HEK293 (cell line): Measurements from ENCODE around the gene TPPP3.

Source experiments
- CTCF ChIA-PET: fragments of 350-600 bp; formaldehyde crosslinking; extraction: SDS; loops from one replicate; lab custom pipeline; 2021; ENCODE audit warnings: antibody characterized with exemption; lab: Yijun Ruan, JAX
- POLR2A ChIA-PET: fragments of 300-600 bp; formaldehyde crosslinking; extraction: SDS; loops from one replicate; lab custom pipeline; 2020; ENCODE audit warnings: antibody characterized with exemption, inconsistent platforms; lab: Yijun Ruan, JAX
- H3K27ac ChIP-seq: fragments of 200-500 bp; sonication (Bioruptor generic); 2 replicates; pipeline ENCODE4 v1.5.1; 2014; ENCODE audit warnings: low read depth, low read length, control low read depth, inconsistent platforms; ENCODE audit errors: extremely low read depth
- H3K36me3 ChIP-seq, 2 experiments: fragments of 200-500 bp in 1 of 2; sonication (Bioruptor generic) in 1 of 2; 1 replicate in 1 of 2; 2 replicates in 1 of 2; pipeline ENCODE4 v1.5.1; 2014 to 2017; ENCODE audit warnings: inconsistent platforms in 2 of 2, low read length in 2 of 2; ENCODE audit not compliant: control insufficient read depth in 2 of 2, insufficient read depth in 1 of 2
- H3K4me1 ChIP-seq: fragments of 200-500 bp; sonication (Bioruptor generic); 2 replicates; pipeline ENCODE4 v1.5.1; 2014; ENCODE audit warnings: mild to moderate bottlenecking, low read length, inconsistent platforms; ENCODE audit not compliant: control insufficient read depth, insufficient read depth
- H3K4me3 ChIP-seq: 2 replicates; pipeline ENCODE4 v1.5.1; 2011; ENCODE audit warnings: low read depth, mild to moderate bottlenecking, control low read depth, low read length, moderate library complexity
- H3K9me3 ChIP-seq: fragments of 200-500 bp; sonication (Bioruptor generic); 2 replicates; pipeline ENCODE4 v1.5.1; 2014; ENCODE audit warnings: low read depth, low read length, inconsistent platforms; ENCODE audit not compliant: control insufficient read depth, insufficient read depth
- GFI1B ChIP-seq: fragments of 450-650 bp; formaldehyde crosslinking; IDR thresholded peaks from 2 replicates; pipeline ENCODE4 v1.5.1; 2016; ENCODE audit warnings: missing biosample characterization, missing genetic modification characterization
- GLIS1 ChIP-seq: fragments of 450-650 bp; formaldehyde crosslinking; IDR thresholded peaks from 2 replicates; pipeline ENCODE4 v1.5.1; 2016; ENCODE audit warnings: missing biosample characterization, missing genetic modification characterization
- GLIS2 ChIP-seq: fragments of 450-650 bp; formaldehyde crosslinking; IDR thresholded peaks from 2 replicates; pipeline ENCODE4 v1.5.1; 2016; ENCODE audit warnings: missing biosample characterization, missing genetic modification characterization
- KLF7 ChIP-seq: fragments of 450-650 bp; formaldehyde crosslinking; IDR thresholded peaks from 2 replicates; pipeline ENCODE4 v1.5.1; 2016; ENCODE audit warnings: missing biosample characterization, missing genetic modification characterization, borderline replicate concordance
- SP3 ChIP-seq: fragments of 450-650 bp; formaldehyde crosslinking; IDR thresholded peaks from 2 replicates; pipeline ENCODE4 v1.5.1; 2016; ENCODE audit warnings: missing biosample characterization, missing genetic modification characterization
- SP7 ChIP-seq: fragments of 450-650 bp; formaldehyde crosslinking; IDR thresholded peaks from 2 replicates; pipeline ENCODE4 v1.5.1; 2016; ENCODE audit warnings: missing biosample characterization, missing genetic modification characterization
- ZIC2 ChIP-seq: fragments of 450-650 bp; formaldehyde crosslinking; IDR thresholded peaks from 2 replicates; pipeline ENCODE4 v1.5.1; 2016; ENCODE audit warnings: missing biosample characterization, missing genetic modification characterization
- ZNF10 ChIP-seq: fragments of 450-650 bp; formaldehyde crosslinking; IDR thresholded peaks from 2 replicates; pipeline ENCODE4 v1.5.1; 2017; ENCODE audit warnings: missing biosample characterization, missing genetic modification characterization
- ZNF114 ChIP-seq: fragments of 450-650 bp; formaldehyde crosslinking; IDR thresholded peaks from 2 replicates; pipeline ENCODE4 v1.5.0; 2017; ENCODE audit warnings: missing biosample characterization, missing genetic modification characterization
- ZNF121 ChIP-seq: fragments of 450-650 bp; formaldehyde crosslinking; IDR thresholded peaks from 2 replicates; pipeline ENCODE4 v1.5.1; 2016; ENCODE audit warnings: missing biosample characterization, missing genetic modification characterization
- ZNF140 ChIP-seq: fragments of 450-650 bp; formaldehyde crosslinking; IDR thresholded peaks from 2 replicates; pipeline ENCODE4 v1.5.1; 2016; ENCODE audit warnings: missing biosample characterization, missing genetic modification characterization
- ZNF157 ChIP-seq: fragments of 450-650 bp; formaldehyde crosslinking; IDR thresholded peaks from 2 replicates; pipeline ENCODE4 v1.5.1; 2016; ENCODE audit warnings: missing biosample characterization, missing genetic modification characterization
- ZNF175 ChIP-seq: fragments of 450-650 bp; formaldehyde crosslinking; IDR thresholded peaks from 2 replicates; pipeline ENCODE4 v1.5.1; 2016; ENCODE audit warnings: missing biosample characterization, missing genetic modification characterization
- ZNF214 ChIP-seq: fragments of 450-650 bp; formaldehyde crosslinking; IDR thresholded peaks from 2 replicates; pipeline ENCODE4 v1.5.1; 2017; ENCODE audit warnings: missing biosample characterization, mild to moderate bottlenecking, missing genetic modification characterization, borderline replicate concordance
- ZNF335 ChIP-seq: fragments of 450-650 bp; formaldehyde crosslinking; conservative IDR thresholded peaks from 2 replicates; pipeline ENCODE4 v1.5.1; 2016; ENCODE audit warnings: missing biosample characterization, missing genetic modification characterization
- ZNF341 ChIP-seq: fragments of 450-650 bp; formaldehyde crosslinking; IDR thresholded peaks from 2 replicates; pipeline ENCODE4; 2016; ENCODE audit warnings: low read depth, missing biosample characterization, missing genetic modification characterization
- ZNF521 ChIP-seq: fragments of 450-650 bp; formaldehyde crosslinking; IDR thresholded peaks from 2 replicates; pipeline ENCODE4 v1.5.1; 2017; ENCODE audit warnings: missing biosample characterization, mild to moderate bottlenecking, missing genetic modification characterization
- ZNF558 ChIP-seq: fragments of 450-650 bp; formaldehyde crosslinking; IDR thresholded peaks from 2 replicates; pipeline ENCODE4 v1.5.1; 2016; ENCODE audit warnings: missing biosample characterization, missing genetic modification characterization
- ZNF571 ChIP-seq: fragments of 450-650 bp; formaldehyde crosslinking; IDR thresholded peaks from 2 replicates; pipeline ENCODE4 v1.5.0; 2017; ENCODE audit warnings: missing biosample characterization, missing genetic modification characterization
- ZXDB ChIP-seq: fragments of 450-650 bp; formaldehyde crosslinking; IDR thresholded peaks from 2 replicates; pipeline ENCODE4 v1.5.1; 2016; ENCODE audit warnings: missing biosample characterization, missing genetic modification characterization
- TF ChIP-seq, protein P1 (sequence below): fragments of 450-650 bp; formaldehyde crosslinking; IDR thresholded peaks from 2 replicates; pipeline ENCODE4 v1.5.0; 2017; ENCODE audit warnings: missing biosample characterization, missing genetic modification characterization, borderline replicate concordance
- TF ChIP-seq, protein P2 (sequence below): fragments of 450-650 bp; formaldehyde crosslinking; IDR thresholded peaks from 2 replicates; pipeline ENCODE4 v1.5.1; 2016; ENCODE audit warnings: missing biosample characterization, missing genetic modification characterization
- TF ChIP-seq, protein P3 (sequence below): fragments of 450-650 bp; formaldehyde crosslinking; IDR thresholded peaks from 2 replicates; pipeline ENCODE4 v1.5.1; 2016; ENCODE audit warnings: missing biosample characterization, missing genetic modification characterization, low read depth
- TF ChIP-seq, protein P4 (sequence below): fragments of 450-650 bp; formaldehyde crosslinking; IDR thresholded peaks from 2 replicates; pipeline ENCODE4 v1.5.1; 2016; ENCODE audit warnings: missing biosample characterization, missing genetic modification characterization
- TF ChIP-seq, protein P5 (sequence below): fragments of 450-650 bp; formaldehyde crosslinking; IDR thresholded peaks from 2 replicates; pipeline ENCODE4 v1.5.1; 2016; ENCODE audit warnings: missing biosample characterization, missing genetic modification characterization, borderline replicate concordance

Gene TPPP3

GRCh38 chr16:67393111-67393787, at the start of gene TPPP3:
TPPP3 (minus strand) TSS chr16:67393498; CDS start chr16:67391111, 2,387 bp downstream.
- ChIA-PET POLR2A (interaction anchor here (1.2 kb wide), 1 partner anchor 9 kb away, joined by 3 read pairs; no protein-coding TSS in a partner anchor), CTCF (interaction anchor here (0.6 to 1.6 kb wide), 11 partner anchors 8 to 147 kb away, joined by 3 to 6 read pairs (median 4); partner anchors contain the start of genes KCTD19 and LRRC36)
- H3K4me3 ChIP-seq: peak within 1 kb of the TSS; percentile 29
- H3K4me1 ChIP-seq: peaks cover 14% of the 10 kb centered on the region
- no peak within 1 kb of the TSS; the same call in 1 of the 2 replicates for H3K27ac ChIP-seq
- H3K36me3 ChIP-seq: no peaks in the 10 kb centered on the region
- no peaks in the 10 kb centered on the region for H3K9me3 ChIP-seq
- TF ChIP-seq, protein P1, sequence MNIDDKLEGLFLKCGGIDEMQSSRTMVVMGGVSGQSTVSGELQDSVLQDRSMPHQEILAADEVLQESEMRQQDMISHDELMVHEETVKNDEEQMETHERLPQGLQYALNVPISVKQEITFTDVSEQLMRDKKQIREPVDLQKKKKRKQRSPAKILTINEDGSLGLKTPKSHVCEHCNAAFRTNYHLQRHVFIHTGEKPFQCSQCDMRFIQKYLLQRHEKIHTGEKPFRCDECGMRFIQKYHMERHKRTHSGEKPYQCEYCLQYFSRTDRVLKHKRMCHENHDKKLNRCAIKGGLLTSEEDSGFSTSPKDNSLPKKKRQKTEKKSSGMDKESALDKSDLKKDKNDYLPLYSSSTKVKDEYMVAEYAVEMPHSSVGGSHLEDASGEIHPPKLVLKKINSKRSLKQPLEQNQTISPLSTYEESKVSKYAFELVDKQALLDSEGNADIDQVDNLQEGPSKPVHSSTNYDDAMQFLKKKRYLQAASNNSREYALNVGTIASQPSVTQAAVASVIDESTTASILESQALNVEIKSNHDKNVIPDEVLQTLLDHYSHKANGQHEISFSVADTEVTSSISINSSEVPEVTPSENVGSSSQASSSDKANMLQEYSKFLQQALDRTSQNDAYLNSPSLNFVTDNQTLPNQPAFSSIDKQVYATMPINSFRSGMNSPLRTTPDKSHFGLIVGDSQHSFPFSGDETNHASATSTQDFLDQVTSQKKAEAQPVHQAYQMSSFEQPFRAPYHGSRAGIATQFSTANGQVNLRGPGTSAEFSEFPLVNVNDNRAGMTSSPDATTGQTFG: no peak
- TF ChIP-seq, protein P2, sequence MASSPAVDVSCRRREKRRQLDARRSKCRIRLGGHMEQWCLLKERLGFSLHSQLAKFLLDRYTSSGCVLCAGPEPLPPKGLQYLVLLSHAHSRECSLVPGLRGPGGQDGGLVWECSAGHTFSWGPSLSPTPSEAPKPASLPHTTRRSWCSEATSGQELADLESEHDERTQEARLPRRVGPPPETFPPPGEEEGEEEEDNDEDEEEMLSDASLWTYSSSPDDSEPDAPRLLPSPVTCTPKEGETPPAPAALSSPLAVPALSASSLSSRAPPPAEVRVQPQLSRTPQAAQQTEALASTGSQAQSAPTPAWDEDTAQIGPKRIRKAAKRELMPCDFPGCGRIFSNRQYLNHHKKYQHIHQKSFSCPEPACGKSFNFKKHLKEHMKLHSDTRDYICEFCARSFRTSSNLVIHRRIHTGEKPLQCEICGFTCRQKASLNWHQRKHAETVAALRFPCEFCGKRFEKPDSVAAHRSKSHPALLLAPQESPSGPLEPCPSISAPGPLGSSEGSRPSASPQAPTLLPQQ (tag by site-specific recombination): 0 out of 2 replicates have a peak, but pooled peaks have one; percentile 27
- TF ChIP-seq ZNF175 (tag by site-specific recombination) (no peak), ZNF214 (tag by site-specific recombination) (no peak), GLIS1 (tag by site-specific recombination) (peak; percentile 80), ZNF521 (no peak), SP7 (0 out of 2 replicates have a peak, but pooled peaks have one; percentile 49), ZNF140 (tag by site-specific recombination) (no peak), ZNF10 (tag by site-specific recombination) (no peak), ZNF121 (tag by site-specific recombination) (no peak), ZNF157 (tag by site-specific recombination) (no peak), ZNF335 (tag by site-specific recombination) (0 out of 2 replicates have a peak, but pooled peaks have one; percentile 34), ZIC2 (tag by site-specific recombination) (0 out of 2 replicates have a peak, but pooled peaks have one; percentile 34), ZNF558 (no peak), ZNF114 (no peak), GLIS2 (tag by site-specific recombination) (0 out of 2 replicates have a peak, but pooled peaks have one; percentile 59), SP3 (tag by site-specific recombination) (peak; percentile 68), GFI1B (tag by site-specific recombination) (no peak), KLF7 (tag by site-specific recombination) (peak; percentile 48; the same call in 1 of the 2 replicates), ZNF341 (tag by site-specific recombination) (peak; percentile 54), ZXDB (tag by site-specific recombination) (0 out of 2 replicates have a peak, but pooled peaks have one; percentile 14), ZNF571 (tag by site-specific recombination) (no peak)
- TF ChIP-seq, protein P3, sequence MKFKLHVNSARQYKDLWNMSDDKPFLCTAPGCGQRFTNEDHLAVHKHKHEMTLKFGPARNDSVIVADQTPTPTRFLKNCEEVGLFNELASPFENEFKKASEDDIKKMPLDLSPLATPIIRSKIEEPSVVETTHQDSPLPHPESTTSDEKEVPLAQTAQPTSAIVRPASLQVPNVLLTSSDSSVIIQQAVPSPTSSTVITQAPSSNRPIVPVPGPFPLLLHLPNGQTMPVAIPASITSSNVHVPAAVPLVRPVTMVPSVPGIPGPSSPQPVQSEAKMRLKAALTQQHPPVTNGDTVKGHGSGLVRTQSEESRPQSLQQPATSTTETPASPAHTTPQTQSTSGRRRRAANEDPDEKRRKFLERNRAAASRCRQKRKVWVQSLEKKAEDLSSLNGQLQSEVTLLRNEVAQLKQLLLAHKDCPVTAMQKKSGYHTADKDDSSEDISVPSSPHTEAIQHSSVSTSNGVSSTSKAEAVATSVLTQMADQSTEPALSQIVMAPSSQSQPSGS (tag by site-specific recombination): no peak
- TF ChIP-seq, protein P4, sequence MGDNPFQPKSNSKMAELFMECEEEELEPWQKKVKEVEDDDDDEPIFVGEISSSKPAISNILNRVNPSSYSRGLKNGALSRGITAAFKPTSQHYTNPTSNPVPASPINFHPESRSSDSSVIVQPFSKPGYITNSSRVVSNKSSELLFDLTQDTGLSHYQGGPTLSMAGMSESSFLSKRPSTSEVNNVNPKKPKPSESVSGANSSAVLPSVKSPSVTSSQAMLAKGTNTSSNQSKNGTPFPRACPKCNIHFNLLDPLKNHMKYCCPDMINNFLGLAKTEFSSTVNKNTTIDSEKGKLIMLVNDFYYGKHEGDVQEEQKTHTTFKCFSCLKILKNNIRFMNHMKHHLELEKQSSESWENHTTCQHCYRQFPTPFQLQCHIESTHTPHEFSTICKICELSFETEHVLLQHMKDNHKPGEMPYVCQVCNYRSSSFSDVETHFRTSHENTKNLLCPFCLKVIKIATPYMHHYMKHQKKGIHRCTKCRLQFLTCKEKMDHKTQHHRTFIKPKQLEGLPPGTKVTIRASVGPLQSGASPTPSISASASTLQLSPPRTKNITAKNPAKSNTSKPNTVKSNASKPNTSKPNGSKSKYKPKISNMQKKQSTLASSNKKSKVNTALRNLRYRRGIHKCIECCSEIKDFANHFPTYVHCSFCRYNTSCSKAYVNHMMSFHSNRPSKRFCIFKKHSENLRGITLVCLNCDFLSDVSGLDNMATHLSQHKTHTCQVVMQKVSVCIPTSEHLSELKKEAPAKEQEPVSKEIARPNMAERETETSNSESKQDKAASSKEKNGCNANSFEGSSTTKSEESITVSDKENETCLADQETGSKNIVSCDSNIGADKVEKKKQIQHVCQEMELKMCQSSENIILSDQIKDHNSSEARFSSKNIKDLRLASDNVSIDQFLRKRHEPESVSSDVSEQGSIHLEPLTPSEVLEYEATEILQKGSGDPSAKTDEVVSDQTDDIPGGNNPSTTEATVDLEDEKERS (tag by site-specific recombination): no peak
- TF ChIP-seq, protein P5, sequence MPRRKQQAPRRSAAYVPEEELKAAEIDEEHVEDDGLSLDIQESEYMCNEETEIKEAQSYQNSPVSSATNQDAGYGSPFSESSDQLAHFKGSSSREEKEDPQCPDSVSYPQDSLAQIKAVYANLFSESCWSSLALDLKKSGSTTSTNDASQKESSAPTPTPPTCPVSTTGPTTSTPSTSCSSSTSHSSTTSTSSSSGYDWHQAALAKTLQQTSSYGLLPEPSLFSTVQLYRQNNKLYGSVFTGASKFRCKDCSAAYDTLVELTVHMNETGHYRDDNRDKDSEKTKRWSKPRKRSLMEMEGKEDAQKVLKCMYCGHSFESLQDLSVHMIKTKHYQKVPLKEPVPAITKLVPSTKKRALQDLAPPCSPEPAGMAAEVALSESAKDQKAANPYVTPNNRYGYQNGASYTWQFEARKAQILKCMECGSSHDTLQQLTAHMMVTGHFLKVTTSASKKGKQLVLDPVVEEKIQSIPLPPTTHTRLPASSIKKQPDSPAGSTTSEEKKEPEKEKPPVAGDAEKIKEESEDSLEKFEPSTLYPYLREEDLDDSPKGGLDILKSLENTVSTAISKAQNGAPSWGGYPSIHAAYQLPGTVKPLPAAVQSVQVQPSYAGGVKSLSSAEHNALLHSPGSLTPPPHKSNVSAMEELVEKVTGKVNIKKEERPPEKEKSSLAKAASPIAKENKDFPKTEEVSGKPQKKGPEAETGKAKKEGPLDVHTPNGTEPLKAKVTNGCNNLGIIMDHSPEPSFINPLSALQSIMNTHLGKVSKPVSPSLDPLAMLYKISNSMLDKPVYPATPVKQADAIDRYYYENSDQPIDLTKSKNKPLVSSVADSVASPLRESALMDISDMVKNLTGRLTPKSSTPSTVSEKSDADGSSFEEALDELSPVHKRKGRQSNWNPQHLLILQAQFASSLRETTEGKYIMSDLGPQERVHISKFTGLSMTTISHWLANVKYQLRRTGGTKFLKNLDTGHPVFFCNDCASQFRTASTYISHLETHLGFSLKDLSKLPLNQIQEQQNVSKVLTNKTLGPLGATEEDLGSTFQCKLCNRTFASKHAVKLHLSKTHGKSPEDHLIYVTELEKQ (tag by site-specific recombination): no peak
